ENCODE results near the gene ELMO1. TPM values are rescaled to one million over a fixed set of nuclear protein-coding genes. Genes with fewer than 3 reads are reported as not detected.

The ELMO1 gene
- total RNA-seq, 1 donor from 2014 or later: 78.9 TPM

DNA sequence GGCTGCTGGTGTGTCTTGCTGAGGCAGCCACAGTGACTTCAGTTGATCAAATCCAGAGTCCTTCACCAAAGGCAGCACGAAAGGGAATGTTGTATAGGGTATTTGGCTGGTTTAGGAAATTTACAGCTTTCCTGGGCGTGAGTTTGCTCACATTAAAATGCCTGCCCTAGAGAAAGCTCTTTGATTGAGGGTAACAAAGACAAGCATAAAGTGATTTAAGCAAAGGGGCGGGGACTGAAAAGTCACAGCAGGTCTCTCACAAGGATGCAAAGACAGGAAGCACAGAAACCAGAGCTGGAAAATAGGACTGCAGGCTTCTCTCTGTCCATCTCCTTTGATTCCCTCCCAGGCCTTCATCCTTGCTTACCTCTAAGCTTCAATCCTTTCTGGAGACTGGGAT lies 139.2 kb downstream of the ELMO1 start:
- DNase-seq: no peak

DNA sequence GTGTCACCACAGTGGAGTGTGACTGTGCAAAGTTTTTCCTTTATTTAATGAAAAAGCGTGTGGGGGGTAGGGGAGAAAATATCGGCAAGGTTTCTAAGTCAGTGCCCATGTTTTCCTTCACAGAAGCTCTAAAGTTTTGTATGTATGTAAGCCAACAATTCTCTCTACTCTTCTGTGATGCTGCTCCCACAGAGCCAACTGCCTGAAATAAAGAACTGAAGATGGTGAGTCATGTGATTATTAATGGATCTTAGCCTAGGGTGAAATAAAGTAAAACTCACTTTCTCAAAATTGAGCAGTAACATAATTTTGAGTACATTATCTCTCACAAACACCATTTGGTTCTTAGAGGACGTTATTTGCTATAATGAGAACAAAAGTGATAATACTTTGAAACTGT lies 143.7 kb downstream of the ELMO1 start:
- no peak for DNase-seq

DNA sequence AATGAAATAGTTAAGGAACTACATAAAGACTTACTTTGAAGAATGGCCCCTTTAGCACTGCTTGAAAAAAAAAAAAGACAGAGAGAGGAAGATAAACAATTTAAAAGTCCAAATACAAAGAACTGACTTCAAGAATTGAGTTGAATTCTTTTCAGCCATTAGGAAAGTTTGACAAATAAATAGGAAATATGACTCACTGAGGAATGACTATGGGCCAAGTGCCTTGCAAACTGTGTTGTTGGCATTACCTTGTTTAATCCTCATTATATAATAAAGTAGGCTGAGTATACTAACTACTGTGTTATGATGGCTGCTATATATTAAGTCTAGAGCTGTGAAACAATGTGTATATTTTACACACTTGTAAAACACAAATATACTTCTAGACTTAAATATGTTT lies 151.1 kb downstream of the ELMO1 start:
- DNase-seq: no peak

DNA sequence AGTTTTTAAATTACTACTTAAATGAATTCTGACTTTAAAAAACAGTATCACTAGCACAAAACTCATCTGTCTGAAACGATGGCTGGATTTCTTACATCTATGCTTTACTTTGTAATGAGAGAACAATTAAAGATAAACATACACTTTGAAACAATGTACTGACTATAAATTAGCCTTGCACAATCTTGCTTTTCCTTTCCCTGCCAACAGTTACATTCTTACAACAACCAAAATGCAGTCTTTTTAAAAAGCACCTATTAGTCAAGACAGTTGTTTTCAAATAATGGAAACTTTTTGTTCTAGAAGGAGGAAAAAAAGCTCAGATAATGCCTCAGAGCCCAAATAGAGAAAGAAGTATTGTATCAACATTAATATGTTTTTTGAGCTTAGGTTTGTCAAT lies 153.3 kb downstream of the ELMO1 start:
- no peak for DNase-seq

DNA sequence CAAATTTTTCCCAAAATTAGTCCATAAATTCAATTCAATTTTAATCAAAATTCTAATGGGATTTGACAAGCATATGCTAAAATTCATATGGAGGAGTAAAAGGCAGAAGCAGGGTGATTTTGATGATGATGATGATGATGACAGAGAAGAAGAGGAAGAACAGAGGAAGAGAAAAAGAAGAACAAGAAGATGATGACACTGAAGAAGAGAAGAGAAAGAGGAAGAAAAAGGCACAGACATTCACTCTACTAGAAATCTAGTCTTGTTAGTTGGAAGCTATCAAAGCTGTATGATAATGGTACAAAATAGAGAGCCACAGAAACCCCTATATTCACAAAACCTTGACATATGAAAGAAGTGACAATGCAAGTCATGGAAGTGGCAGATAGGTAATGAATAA lies 157.9 kb downstream of the ELMO1 start:
- no peak for DNase-seq

DNA sequence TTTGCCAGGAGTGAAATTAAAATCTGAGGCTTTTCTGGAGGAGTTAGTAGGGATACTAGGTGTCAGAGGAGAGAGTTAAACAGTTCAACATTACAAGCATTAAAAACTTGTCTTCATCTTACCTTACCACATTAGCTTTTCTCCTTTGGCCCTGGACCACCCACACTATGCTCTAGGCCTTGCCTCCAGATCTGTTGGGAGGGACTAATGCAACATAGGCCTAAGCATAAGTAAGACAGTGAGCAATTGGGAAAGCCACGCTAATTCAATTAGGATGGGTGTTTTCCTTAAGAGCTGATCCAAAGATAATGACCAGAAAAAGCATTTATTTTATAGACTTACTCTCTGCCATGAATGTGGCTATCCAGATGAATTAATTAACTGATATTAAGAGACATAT lies 158.9 kb downstream of the ELMO1 start:
- DNase-seq: no peak

DNA sequence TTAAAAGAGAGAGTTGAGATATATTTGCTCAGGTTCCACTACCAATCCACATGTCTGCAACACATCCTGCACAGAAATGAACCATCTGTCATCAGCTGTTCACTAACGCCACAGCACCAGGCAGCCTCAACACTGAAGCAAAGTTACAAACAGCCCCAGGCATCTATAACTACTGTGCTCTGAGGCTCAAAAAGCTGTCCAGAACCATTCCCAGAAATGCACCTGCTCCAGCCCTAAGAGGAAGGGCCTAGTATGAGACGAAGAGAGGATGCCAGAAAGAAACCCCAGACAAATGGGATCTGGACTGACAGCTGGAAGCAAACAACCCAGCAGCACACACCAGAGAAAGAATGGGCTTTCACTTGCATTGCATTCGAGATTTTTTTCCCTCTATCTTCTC lies 159.3 kb downstream of the ELMO1 start:
- no peak for DNase-seq

DNA sequence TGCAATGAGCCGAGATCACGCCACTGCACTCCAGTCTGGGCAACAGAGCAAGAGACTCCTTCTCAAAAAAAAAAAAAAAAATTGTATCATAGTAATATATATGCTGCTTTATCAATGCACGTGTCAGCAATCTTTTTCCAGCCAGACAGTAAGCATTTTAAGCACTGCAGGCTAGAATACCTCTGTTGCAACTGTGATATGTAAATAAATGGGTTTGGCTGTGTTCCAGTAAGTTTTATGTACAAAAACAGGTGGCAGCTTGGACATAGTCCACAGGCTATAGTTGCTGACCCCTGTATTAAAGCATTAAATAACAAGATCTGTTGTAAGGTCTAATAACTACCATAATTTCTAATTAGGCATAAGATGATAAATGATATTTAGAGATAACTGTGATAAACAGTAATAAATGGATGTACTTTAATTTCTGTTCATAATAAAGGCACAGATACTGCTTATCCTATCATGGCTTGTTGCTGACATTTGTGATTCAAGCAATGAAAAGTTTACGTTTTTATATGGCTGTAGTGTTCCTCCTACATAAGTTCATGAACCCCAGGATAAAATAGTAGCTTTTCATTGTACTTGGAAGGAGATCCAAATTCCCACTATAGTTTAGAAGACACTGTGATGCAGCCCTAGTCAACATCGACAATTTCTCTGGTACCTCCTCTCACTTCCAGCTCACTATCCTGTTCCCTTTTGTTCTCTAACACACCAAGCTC lies 161.4 kb downstream of the ELMO1 start:
- no peak for DNase-seq

DNA sequence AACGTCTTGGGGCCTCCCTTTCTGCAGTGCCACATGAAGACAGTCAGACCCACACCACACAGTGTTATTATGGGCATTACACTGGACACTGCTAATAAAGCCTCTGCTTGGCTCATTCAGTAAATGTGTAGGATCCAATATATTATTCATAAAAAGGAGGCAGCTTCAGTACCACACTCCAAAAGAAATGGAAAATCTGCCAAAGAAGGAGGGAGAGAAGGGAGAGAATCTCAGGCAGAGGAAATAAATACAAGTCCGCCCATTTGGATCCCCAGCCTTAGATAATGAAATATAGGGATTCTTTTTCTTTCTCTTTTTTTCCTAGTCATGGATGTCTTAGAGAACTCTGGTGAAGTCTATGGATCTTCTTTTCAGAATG lies 162.2 kb downstream of the ELMO1 start:
- DNase-seq: no peak

DNA sequence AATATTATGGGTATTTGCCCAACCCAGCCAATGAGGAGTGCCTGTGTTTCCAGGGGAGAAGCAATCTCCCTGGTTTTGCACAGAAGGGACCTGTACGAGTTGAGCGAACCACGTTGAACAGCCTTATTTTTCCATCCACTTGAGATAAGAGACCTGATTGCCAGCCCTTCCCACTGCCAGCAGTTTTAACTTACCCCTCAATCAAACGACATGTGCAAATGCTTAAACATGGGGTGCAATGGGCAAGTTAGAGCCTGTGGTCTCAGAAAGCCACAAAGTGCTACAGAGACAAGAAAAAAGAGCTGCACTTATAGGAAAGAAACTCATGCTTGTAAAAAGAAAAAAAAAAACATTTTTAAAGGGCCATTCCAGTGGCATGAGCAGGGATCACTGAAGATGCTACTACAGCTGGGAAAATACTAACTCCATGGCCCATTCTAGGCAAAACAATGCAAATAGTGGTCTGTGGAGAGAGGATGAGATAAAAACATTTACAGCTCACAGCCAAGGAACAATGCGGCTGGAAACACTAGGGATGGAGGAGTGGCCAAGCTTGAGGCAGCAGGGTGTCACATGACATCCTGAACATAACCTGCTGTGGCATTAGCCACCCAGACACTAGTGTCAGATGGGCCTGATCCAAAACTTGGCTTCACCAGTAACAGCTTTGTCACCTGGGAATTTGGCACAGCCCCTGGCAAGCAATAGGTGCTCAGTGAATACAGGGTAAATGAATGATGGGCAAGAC lies 162.8 kb downstream of the ELMO1 start:
- no peak for DNase-seq

DNA sequence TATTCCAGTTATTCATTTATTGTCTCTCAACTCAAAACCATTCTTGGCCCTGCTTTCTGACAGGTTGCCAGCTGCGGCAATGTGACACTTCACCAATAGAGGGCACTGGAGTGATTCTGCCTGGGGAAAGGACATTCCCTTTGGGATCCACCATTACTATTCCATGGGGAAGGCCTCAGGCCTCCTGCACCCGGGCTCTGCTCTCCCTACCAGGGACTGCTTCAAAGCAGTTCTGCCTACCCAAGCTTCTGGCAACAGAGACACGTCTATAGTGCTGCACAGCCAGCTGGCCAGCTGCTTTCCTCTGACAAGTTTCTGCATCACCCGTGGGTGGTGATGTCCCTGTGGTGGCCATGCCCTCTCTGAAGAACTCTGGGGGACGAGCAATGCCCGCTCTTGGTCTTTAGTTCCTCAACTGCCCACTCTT lies 163.8 kb downstream of the ELMO1 start:
- peak; percentile 52 for DNase-seq

DNA sequence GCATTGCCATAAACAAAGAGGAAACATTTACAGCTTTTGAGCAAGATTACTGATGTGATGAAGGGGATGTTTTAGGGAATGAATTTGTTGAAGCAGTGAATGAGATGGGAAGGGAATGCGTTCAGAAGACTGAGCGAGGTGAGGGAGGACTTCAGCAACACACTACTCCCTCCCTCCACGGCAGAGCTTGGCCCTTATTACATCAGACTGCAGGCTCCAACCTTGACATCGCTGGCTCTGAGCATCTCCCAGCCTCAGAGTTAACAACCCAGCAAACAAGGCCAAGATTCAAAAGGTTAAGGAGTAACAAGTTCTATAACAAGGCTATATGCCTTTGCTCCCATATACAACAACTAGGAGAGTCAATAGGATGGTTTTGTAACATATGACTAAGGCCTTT lies 164.4 kb downstream of the ELMO1 start:
- no peak for DNase-seq

DNA sequence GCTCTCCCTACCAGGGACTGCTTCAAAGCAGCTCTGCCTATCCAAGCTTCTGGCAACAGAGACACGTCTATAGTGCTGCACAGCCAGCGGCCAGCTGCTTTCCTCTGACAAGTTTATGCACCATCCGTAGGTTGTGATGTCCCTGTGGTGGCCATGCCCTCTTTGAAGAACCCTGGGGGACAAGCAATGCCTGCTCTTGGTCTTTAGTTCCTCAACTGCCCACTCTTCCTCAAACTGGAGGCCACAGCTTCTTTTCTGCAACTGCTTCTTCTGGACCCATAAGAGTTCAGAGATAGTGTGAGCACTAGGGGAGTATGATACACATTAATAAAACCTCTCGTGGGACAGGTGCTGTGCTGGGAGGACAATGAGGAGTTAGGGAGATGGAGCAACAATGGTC lies 164.9 kb downstream of the ELMO1 start:
- DNase-seq: no peak

DNA sequence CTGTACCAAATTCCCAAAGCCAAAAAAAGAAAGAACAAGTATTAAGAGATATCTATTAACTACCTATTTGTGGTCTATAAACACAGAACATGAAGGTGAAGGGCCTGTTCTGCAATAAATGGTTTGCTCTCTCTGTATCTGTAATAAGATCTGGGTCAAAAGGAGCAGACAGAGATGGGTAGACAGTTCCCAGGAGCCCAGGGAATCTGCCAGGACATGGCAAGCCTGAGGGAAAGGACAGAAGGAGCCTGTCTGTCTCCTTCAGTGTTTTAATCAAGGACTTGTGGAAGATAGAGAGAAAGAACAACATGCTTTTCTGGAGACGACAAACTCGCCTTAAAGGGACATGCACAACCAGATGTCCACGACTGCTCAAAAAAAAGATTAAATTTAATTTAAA lies 165.7 kb downstream of the ELMO1 start:
- no peak for DNase-seq

DNA sequence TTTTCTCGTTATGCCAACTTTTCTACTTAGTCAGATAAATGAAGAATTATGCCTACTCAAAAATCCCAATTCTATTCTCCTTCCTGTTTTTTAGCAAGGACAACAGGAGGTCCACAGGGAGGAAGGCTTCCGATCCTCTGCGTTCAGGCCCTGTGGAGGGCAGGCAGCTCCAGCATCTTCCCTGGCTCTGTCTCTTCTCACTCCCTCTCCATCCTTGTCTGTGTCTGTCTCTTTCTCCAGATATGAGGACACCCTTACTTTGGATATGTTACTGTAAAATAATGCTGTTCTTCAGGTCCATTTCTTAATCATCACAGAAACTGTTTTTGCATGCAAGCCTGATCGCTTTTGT lies 166.6 kb downstream of the ELMO1 start:
- DNase-seq: no peak

DNA sequence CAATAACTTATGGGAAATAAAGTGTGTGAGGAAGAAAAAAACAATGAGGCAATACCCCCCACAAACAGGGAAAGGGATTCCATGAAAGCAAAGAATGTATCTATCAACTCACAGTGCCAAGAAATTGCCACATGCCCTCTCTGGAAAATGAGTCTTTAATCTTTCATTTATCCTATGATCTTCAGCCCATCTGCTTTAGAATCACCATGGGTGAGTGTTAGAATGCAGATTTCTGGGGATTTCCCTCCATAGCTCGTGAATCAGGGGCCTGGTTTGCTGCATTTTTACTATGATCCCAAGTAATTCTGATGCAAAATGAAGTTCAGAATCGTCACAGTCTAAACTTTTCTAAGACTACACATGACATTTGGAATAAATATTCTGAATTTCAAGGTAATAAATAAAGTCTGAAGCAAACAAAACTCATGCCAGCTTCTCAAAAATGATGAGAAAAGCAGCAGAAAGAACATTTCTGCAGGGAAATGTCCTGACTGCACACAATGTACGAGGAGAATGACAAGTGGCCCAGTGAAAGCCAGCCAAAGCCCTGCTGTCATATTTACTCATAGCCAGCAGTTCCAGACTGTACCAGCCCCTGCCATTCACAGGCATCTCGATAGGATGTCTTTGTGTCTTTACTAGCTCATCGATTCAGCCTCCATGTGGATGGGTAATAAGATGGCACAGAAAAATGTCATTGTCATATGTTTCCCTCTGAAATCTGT lies 167.1 kb downstream of the ELMO1 start:
- DNase-seq: peak; percentile 62

DNA sequence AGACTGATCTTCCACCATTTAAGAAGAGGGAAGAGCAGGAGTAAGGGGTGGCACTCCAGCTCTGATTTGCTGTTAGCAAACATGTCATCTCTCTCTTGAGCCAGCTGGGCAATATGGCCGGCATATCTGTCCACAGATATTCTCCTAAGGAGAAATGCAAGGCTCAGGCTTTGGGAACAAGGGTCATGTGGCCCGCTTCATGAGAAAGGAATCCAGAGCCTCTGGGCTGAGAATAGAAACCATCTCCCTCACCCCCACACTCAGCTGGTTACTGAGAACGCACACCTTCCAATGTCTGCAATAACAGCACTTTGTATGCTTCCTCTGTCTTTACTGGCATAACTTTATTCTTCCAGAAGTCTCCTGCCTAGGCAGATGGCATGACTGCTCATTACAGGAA lies 171.2 kb downstream of the ELMO1 start:
- DNase-seq: no peak

DNA sequence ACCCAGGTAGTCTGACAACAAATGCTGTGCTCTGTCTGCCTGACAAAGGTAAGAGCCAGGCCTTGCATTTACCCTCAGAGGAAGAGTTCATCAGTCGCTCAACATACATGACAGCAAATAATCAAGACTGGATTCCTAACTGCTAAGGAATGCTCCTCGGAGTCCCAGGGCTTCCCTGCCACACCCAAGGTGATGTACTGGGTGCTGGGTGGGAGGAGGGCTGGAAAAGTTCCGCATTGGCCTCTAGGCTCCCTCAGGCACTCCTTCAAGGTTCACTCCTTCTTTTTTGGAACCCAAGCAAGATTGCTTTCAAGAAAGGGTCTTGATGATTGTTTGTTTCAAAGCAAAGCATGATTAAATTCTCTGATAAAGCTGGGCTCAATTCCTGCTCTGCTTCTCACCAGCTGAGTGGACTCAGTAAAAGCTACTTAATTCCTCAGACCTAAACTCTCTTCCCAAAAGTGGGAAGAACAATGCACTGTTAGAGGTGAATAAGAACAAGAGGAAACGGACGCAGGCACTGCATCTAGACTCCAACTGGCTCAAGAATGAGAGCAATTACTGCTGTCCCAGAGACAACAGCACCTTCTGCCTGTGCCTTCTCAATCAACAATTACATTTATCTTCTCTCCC lies 173.5 kb downstream of the ELMO1 start:
- DNase-seq: no peak

DNA sequence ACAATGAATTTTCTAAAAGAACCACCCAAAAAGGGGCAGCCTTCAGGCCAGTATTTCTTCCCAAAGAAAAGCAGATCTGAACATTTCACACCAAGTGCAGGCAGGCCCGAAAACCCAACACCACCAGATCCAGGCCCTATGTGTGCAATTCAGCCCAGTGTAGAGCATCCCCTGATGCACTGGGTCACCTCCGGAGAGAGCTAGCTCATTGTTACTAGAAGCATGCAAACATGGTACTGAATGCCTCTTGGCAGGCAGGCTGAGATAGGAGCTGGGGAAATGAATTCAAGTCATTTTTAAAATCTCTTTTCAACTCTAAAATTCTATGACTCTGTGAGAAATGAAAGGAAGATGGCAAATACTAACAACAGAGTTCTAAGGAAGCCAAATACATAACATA lies 174.8 kb downstream of the ELMO1 start:
- DNase-seq: no peak

DNA sequence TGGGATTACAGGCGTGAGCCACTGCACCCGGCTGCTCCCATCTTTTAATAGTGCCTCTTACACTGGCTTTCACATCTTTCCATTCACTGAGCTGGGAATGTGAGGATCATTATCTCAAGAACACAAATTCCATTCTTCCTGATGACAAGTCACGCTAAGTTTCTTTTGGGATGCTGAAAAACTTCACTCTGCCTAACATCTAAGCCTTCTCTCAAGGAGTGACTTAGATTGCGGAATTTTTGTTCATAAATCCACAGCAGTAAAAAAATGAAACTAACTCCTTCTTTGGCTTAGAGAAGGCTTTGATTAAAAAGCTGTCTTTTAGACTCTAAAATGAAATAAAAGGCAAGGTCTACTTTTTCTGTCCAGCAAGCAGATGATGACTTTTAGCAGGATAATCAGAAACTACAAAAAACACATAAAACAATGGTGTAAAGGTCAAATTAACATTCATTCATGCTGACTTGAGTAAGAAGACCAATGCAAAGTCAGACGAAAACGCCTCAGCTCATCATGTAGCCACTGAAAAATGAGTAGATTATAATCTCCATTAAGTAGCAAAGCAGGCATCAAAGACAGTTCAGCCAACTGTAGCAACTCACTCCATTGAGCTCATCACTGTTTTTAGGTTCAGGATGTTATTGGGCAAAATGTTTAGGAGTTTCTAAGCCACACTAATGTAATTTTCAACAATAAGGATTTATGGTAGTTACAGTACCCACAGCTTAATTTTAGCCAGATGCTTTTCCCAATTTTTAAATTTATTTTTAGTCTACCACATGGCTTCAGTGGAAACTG lies 178.8 kb downstream of the ELMO1 start:
- no peak for DNase-seq

DNA sequence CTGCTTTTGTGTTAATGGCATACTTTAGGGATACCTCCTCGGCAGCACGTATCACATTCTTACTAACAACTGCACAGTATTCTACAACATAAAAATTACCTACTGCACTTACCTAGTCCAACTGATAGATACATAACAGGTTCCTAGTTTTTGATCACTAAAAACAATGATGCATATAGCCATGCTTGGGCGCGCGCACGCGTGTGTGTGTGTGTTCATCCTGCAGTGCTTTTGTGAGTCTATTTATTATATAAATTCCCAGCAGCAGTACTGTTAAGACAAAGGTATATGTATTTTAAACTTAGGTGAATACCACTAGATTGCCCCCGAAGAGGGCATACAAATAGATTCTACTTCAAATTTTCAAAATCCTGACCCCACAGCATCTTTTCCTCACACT lies 181.4 kb downstream of the ELMO1 start:
- no peak for DNase-seq

DNA sequence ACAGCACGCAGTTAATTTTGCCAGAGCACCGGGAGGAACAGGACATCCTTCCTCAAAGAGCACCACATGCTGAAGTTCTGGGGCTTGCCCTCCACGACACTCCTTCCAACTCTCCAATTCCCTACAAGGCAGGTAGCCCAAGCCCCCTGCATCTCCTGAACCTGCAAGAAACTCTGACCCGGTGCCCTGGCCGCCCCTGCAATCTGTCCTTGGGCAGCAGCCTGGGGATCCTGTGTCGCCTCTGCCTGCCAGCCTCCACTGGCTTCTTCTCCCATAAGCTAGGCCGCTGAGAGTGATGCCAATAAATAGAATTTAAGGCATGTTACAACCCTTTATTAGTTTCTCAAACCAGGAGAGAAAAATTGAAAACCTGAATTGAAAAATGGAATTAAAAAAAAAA lies 182.8 kb downstream of the ELMO1 start:
- no peak for DNase-seq

All from occipital lobe (tissue), 2 donors.